ENCODE measurements around the gene NLGN4X. TPM values are rescaled to one million over a fixed set of nuclear protein-coding genes. Genes with fewer than 3 reads are reported as not detected.

The NLGN4X gene
- total and polyA plus RNA-seq, 4 donors: 0.24 to 5.0 (median 0.86) TPM

GRCh38 chrX:5898463-5898862 is 330.2 kb downstream of the NLGN4X start:
- no peak overlapping the region for H3K9ac ChIP-seq (ENCODE audit: insufficient read depth in 1 of 2, low read length in 2 of 2)
- no peaks in the 10 kb centered on the region for H3K9me3 ChIP-seq (ENCODE audit: control insufficient read depth in 4 of 4, insufficient read depth in 3 of 4, low read length in 3 of 4)
- ATAC-seq (ENCODE audit: insufficient read depth, low FRiP score): no peak
- H3K4me1 ChIP-seq (ENCODE audit: control insufficient read depth in 5 of 5, insufficient read depth in 5 of 5, low read length in 5 of 5): no peaks in the 10 kb centered on the region
- no peak overlapping the region for H3K27ac ChIP-seq (ENCODE audit: low read depth in 1 of 2, low read length in 1 of 2)
- no peak overlapping the region for H3K4me3 ChIP-seq
- 93 to 94% methylated on average over 9 of the region's 9 CpGs for WGBS, 2 donors
- TF ChIP-seq CTCF (IDR thresholded peaks at IDR 0.05; ENCODE audit: control extremely low read depth, extremely low read depth): no peak
- no peak for DNase-seq
- H3K36me3 ChIP-seq (ENCODE audit: control insufficient read depth in 4 of 4, insufficient read depth in 4 of 4, low read length in 4 of 4): no peaks in the 10 kb centered on the region
- H3K27me3 ChIP-seq (ENCODE audit: control insufficient read depth in 3 of 3, insufficient read depth in 3 of 3, low read length in 2 of 3): peaks cover 0 to 27% (median 2%) of the 10 kb centered on the region in 3 donors

- Histone ChIP-seq H3K36me3 (ENCODE audit: control insufficient read depth in 4 of 4, insufficient read depth in 4 of 4, low read length in 4 of 4) (no peaks in the 10 kb centered on the region), H3K9me3 (ENCODE audit: control insufficient read depth in 4 of 4, insufficient read depth in 3 of 4, low read length in 3 of 4) (no peaks in the 10 kb centered on the region), H3K9ac (ENCODE audit: insufficient read depth in 1 of 2, low read length in 2 of 2) (no peak overlapping the region), H3K4me1 (ENCODE audit: control insufficient read depth in 5 of 5, insufficient read depth in 5 of 5, low read length in 5 of 5) (no peaks in the 10 kb centered on the region), H3K4me3 (no peak overlapping the region), H3K27ac (ENCODE audit: low read depth in 1 of 2, low read length in 1 of 2) (no peak overlapping the region), H3K27me3 (ENCODE audit: control insufficient read depth in 3 of 3, insufficient read depth in 3 of 3, low read length in 2 of 3) (peaks cover 0 to 44% (median under 1%) of the 10 kb centered on the region in 3 donors)
- DNase-seq: no peak
- WGBS, 2 donors: 83 to 91% methylated on average over 5 of the region's 5 CpGs
- no peak for ATAC-seq (ENCODE audit: insufficient read depth, low FRiP score)
- no peak for TF ChIP-seq CTCF (IDR thresholded peaks at IDR 0.05; ENCODE audit: control extremely low read depth, extremely low read depth)
Measured at GRCh38 chrX:5891378-5891777, 337.3 kb downstream of the NLGN4X start.

- Histone ChIP-seq H3K9me3 (ENCODE audit: control insufficient read depth in 4 of 4, insufficient read depth in 3 of 4, low read length in 3 of 4) (no peaks in the 10 kb centered on the region), H3K36me3 (ENCODE audit: control insufficient read depth in 4 of 4, insufficient read depth in 4 of 4, low read length in 4 of 4) (no peaks in the 10 kb centered on the region), H3K27me3 (ENCODE audit: control insufficient read depth in 3 of 3, insufficient read depth in 3 of 3, low read length in 2 of 3) (peaks cover 0 to 27% (median 3%) of the 10 kb centered on the region in 3 donors), H3K4me3 (no peak overlapping the region), H3K9ac (ENCODE audit: insufficient read depth in 1 of 2, low read length in 2 of 2) (no peak overlapping the region), H3K27ac (ENCODE audit: low read depth in 1 of 2, low read length in 1 of 2) (no peak overlapping the region), H3K4me1 (ENCODE audit: control insufficient read depth in 5 of 5, insufficient read depth in 5 of 5, low read length in 5 of 5) (no peaks in the 10 kb centered on the region)
- WGBS, 2 donors: 36 to 43% methylated on average over 12 of the region's 12 CpGs
- ATAC-seq (ENCODE audit: insufficient read depth, low FRiP score) (peak; percentile 53), DNase-seq (peak in 1 of 3 donors; percentile 9)
- peak; percentile 5 for TF ChIP-seq CTCF (IDR thresholded peaks at IDR 0.05; ENCODE audit: control extremely low read depth, extremely low read depth)
Measured at GRCh38 chrX:5876984-5877596, 351.6 kb downstream of the NLGN4X start.

GRCh38 chrX:5870238-5870637 is 358.4 kb downstream of the NLGN4X start:
- ATAC-seq (ENCODE audit: insufficient read depth, low FRiP score): no peak
- Histone ChIP-seq H3K4me3 (no peak overlapping the region), H3K9me3 (ENCODE audit: control insufficient read depth in 4 of 4, insufficient read depth in 3 of 4, low read length in 3 of 4) (no peaks in the 10 kb centered on the region), H3K27ac (ENCODE audit: low read depth in 1 of 2, low read length in 1 of 2) (no peak overlapping the region), H3K4me1 (ENCODE audit: control insufficient read depth in 5 of 5, insufficient read depth in 5 of 5, low read length in 5 of 5) (no peaks in the 10 kb centered on the region), H3K9ac (ENCODE audit: insufficient read depth in 1 of 2, low read length in 2 of 2) (no peak overlapping the region), H3K27me3 (ENCODE audit: control insufficient read depth in 3 of 3, insufficient read depth in 3 of 3, low read length in 2 of 3) (peaks cover 0 to 22% (median 5%) of the 10 kb centered on the region in 3 donors), H3K36me3 (ENCODE audit: control insufficient read depth in 4 of 4, insufficient read depth in 4 of 4, low read length in 4 of 4) (no peaks in the 10 kb centered on the region)
- 43 to 64% methylated on average over 3 of the region's 3 CpGs for WGBS, 2 donors
- DNase-seq: peak in 1 of 3 donors; percentile 4
- TF ChIP-seq CTCF (IDR thresholded peaks at IDR 0.05; ENCODE audit: control extremely low read depth, extremely low read depth): no peak
